Skin of body (tissue), 2 donors: ENCODE results near the gene TNMD. TPM values are rescaled to one million over a fixed set of nuclear protein-coding genes. Genes with fewer than 3 reads are reported as not detected.
A peak's percentile ranks its signal among the peaks of the same experiment; 100 is the strongest.

Experiments used
- DNase-seq: peaks from one replicate; lab custom pipeline; 2025; lab: John Stamatoyannopoulos, UW
- total RNA-seq: library from RNA; depleted of rRNA; stranded (reverse); fragments of >200 nt; gene quantifications from one replicate; pipeline ENCODE4 v1.2.3, GENCODE V29; 2014

The TNMD gene
- total RNA-seq, 1 donor from 2014 or later = 19.6 TPM

- DNase-seq = peak; percentile 77
Observed at GRCh38 chrX:100643956-100644860, 59.5 kb downstream of the TNMD start, which contains the start of gene SRPX2. SRPX2 (plus strand) TSS chrX:100644199; CDS start chrX:100646323, 2,124 bp downstream.

- DNase-seq = no peak
Observed at GRCh38 chrX:100645106-100645505, 60.4 kb downstream of the TNMD start.

GRCh38 chrX:100647095-100647494, 62.4 kb downstream of the TNMD start:
- DNase-seq = peak; percentile 33

- DNase-seq = no peak
Observed at GRCh38 chrX:100647739-100648138, 63.0 kb downstream of the TNMD start.

GRCh38 chrX:100648458-100649417, 64.0 kb downstream of the TNMD start:
- peak; percentile 88 for DNase-seq

Other genes starting within 250 kb of the TNMD start
- gene PCDH19, start 174.7 kb upstream of the TNMD start, total RNA-seq = 3.5 TPM
- 29.3 TPM for gene TSPAN6, start 51.9 kb downstream of the TNMD start, total RNA-seq
- 11.2 TPM for gene SRPX2, start 59.3 kb downstream of the TNMD start, total RNA-seq
- 3.8 TPM for gene SYTL4, start 147.2 kb downstream of the TNMD start, total RNA-seq
- gene CSTF2, start 235.5 kb downstream of the TNMD start, total RNA-seq = 8.9 TPM